Measurements from ENCODE around the gene EARS2. TPM values are rescaled to one million over a fixed set of nuclear protein-coding genes. Genes with fewer than 3 reads are reported as not detected.

The EARS2 gene
- total RNA-seq, result 10 to 100 TPM; 16.8 to 27.1 (median 20.7) TPM

GRCh38 chr16:23556881-23557778 is at the start of gene EARS2, which contains the start of gene UBFD1:
Gene EARS2 (minus strand): TSS chr16:23557350. CDS start chr16:23557343, 7 bp downstream.
Gene UBFD1 (plus strand): TSS chr16:23557727. CDS start chr16:23557743, 16 bp downstream.
- TF ChIP-seq POLR2A (IDR thresholded peaks at IDR 0.05), result no peak
- peak in 1 of 3 donors; percentile 94 for TF ChIP-seq CTCF (IDR thresholded peaks at IDR 0.05)
- WGBS, 2 donors, result 2% methylated on average over 33 to 59 of the region's 65 CpGs
- intact Hi-C loops (cut with DNase I; ENCODE audit: low total_unique reads), result loop anchor here (5.0 kb wide), 1 partner anchor 480 kb away; no protein-coding TSS in a partner anchor

DNA sequence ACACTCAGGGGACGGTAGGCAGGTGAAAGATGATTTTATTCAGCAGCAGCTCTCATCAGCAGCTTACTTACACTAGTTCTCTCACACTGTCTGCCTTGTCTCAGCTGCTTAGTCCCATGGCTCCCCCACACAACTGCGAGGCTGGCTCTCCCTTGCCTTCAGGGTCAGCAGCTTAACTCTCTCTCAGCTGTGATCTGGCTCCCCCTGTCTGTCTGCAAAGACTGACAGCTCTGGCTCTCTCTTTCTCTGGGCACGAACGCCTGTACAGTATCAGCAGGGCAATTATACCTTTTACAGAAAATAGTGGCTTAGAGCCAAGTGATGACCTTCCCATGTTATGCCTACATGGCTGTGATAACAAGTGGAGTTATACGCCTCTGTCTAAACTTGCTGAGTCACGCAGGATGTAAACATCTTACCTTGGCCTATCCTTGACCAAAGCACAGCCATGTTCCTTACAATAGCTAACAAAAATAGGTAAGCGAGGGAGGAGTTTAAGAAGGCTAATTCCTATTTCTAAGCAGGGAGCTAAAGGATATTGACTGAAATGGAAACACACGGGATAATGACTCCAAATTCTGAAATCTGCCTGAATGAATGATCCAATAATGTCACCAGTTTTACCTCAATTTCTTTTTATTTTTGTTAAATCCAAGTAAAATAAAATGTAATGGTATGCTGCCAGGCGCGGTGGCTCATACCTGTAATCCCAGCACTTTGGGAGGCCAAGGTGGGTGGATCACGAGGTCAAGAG is 40.0 kb upstream of the EARS2 start:
- 81 to 84% methylated on average over 11 of the region's 11 CpGs for WGBS, 2 donors
- intact Hi-C loops (cut with DNase I; ENCODE audit: low total_unique reads), result no loop called here
- no peak overlapping the region for H3K4me3 ChIP-seq (ENCODE audit: low read depth, poor library complexity, severe bottlenecking)
- no peak for DNase-seq (ENCODE audit: low spot score in 2 of 2)
- TF ChIP-seq CTCF (IDR thresholded peaks at IDR 0.05) (peak in 1 of 3 donors; percentile 22), POLR2A (IDR thresholded peaks at IDR 0.05) (no peak)

More at GRCh38 chr16:23556881-23557778, at the start of gene EARS2, which contains the start of gene UBFD1:
- peak within 1 kb of the TSS; percentile 89 for H3K4me3 ChIP-seq (ENCODE audit: low read depth, poor library complexity, severe bottlenecking)
- DNase-seq (ENCODE audit: low spot score in 2 of 2), result peak; percentile 96 to 100

DNA sequence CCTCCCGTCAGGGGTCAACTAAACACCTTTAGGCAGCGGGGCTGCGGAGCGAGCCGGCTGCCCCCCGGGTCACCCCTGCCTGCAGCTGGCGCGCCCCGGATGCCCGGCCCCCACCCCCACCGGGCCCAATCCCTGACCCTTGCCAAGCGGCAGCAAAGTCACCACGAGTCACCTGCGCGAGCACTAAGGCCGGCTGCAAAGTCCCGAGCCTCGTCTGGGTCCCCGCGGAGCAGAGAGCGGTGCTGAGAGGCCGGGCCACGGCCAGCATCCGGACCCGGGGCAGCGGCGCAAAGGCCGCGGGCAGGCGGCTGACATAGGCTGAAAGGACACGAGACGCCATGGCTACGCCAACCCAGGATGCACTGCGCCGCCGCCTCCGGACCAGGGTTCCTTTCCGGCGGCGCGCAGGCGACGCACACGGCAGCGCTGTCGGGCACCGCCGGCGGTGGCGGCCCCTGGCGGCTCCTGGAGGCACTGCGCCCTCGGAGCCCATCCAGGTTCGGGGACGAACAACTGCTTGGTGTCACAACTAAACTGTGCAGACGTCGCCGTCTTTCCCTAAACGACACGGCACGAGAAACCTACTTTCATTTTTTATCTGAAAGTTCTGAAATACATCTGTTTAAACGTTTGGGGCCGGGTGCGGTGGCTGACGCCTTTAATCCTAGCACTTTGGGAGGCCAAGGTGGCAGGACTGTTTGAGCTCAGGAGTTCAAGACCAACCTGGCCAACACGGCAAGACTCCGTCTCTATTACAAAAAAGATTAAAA is 39.0 kb upstream of the EARS2 start, which contains the start of gene NDUFAB1:
Gene NDUFAB1, minus strand, starts transcription at position 366 of the 770 bp plus-strand sequence. Its CDS starts 26 bp downstream, at position 340.
- WGBS, 2 donors, result 2 to 5% methylated on average over 20 to 46 of the region's 67 CpGs

DNA sequence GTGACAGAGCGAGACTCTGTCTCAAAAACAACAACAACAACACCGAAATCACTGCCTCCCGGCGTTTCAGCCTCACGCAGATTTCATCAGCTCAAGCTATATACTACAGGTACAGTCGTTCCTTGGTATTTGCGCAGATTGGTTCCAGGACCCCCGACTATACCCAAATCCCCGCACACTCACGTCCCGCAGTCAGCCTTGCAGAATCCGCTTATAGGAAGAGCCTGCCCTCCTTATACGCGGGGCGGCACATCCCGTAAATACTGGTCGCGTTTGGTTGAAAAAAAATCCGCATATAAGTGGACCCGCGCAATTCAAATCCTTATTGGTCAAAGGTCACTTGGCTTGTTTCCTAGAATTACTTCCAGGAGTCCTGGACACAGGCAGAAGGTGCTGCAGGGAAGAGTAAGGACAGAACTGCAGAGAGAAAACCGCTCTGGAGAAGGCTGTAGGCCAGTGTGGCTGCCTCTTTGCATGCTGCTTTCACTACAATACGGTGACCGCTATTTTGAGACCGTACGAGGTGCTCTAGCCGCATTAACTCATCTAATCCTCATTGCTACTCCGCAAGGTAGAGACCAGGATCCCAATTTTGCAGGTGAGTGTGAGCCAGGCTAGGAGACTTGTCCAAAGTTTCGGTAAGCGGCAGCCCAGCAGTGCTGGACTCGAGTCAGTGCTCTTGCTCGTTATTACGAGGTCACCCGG is 38.2 kb upstream of the EARS2 start:
- DNase-seq (ENCODE audit: low spot score in 2 of 2), result peak in 1 of 2 donors; percentile 19
- peak overlapping the region; percentile 98 for H3K4me3 ChIP-seq (ENCODE audit: low read depth, poor library complexity, severe bottlenecking)
- TF ChIP-seq POLR2A (IDR thresholded peaks at IDR 0.05) (no peak), CTCF (IDR thresholded peaks at IDR 0.05) (no peak)
- intact Hi-C loops (cut with DNase I; ENCODE audit: low total_unique reads), result no loop called here
- 15 to 19% methylated on average over 34 of the region's 34 CpGs for WGBS, 2 donors

More for the DNA sequence above, 39.0 kb upstream of the EARS2 start, which contains the start of gene NDUFAB1:
- peak; percentile 84 to 97 for DNase-seq (ENCODE audit: low spot score in 2 of 2)
- intact Hi-C loops (cut with DNase I; ENCODE audit: low total_unique reads), result no loop called here
- H3K4me3 ChIP-seq (ENCODE audit: low read depth, poor library complexity, severe bottlenecking), result peak within 1 kb of the TSS; percentile 98
- TF ChIP-seq POLR2A (IDR thresholded peaks at IDR 0.05) (no peak), CTCF (IDR thresholded peaks at IDR 0.05) (peak in 2 of 3 donors; percentile 60 to 95)

Measured in lower leg skin (tissue), 4 donors.